Esophagus squamous epithelium (tissue), 5 donors: ENCODE measurements around the gene NUFIP1. TPM values are rescaled to one million over a fixed set of nuclear protein-coding genes. Genes with fewer than 3 reads are reported as not detected.

Experiments used
- DNase-seq: peaks from one replicate; lab custom pipeline; 2025; lab: John Stamatoyannopoulos, UW
- H3K27ac ChIP-seq, 4 donors: fragments of 200-600 bp; sonication (generic); one replicate each; pipeline ENCODE4 v1.5.1; 2016 to 2019; ENCODE audit warnings: mild to moderate bottlenecking in 1 of 4
- H3K27me3 ChIP-seq, 4 donors: fragments of 200-600 bp; sonication (generic); 1 replicate in 3 of 4; 2 replicates in 1 of 4; pipeline versions ENCODE4 v1.5.1 to v1.6.0; 2017 to 2021; ENCODE audit warnings: antibody characterized with exemption in 1 of 4
- H3K36me3 ChIP-seq, 3 donors: fragments of 200-600 bp; sonication (generic); one replicate each; pipeline ENCODE4 v1.5.1; 2016 to 2019
- H3K4me1 ChIP-seq, 3 donors: fragments of 200-600 bp; sonication (generic); one replicate each; pipeline ENCODE4 v1.5.1; 2017 to 2019
- H3K4me3 ChIP-seq, 4 donors: fragments of 200-600 bp; sonication (generic); 1 replicate in 3 of 4; 2 replicates in 1 of 4; pipeline ENCODE4 v1.5.1; 2016 to 2019; ENCODE audit warnings: mild to moderate bottlenecking in 2 of 4, moderate library complexity in 1 of 4
- H3K9me3 ChIP-seq, 3 donors: fragments of 200-600 bp; sonication (generic); one replicate each; pipeline ENCODE4 v1.5.1; 2016 to 2019
- POLR2A ChIP-seq, 4 donors: fragments of 450-650 bp; IDR thresholded peaks; one replicate each; pipeline ENCODE4 v1.6.1; 2017; ENCODE audit warnings: antibody characterized with exemption in 4 of 4, mild to moderate bottlenecking in 4 of 4, moderate library complexity in 3 of 4
- WGBS, 2 donors: methylation state at CpG; one replicate each; pipeline ENCODE4 v1.1.5; 2018; 5-methylcytosine and 5-hydroxymethylcytosine counted together
- intact Hi-C: fragments of 100-400 bp; cut with DNase I; formaldehyde crosslinking; loops from one replicate; pipeline ENCODE4 v1.15.0; 2022
- total RNA-seq, 4 donors: library from RNA; depleted of rRNA; stranded (reverse); fragments of >200 nt; gene quantifications; one replicate each; pipeline ENCODE4 v1.1.0, GENCODE V29; 2016
- TF ChIP-seq, protein P1 (sequence below), 6 experiments: fragments of 450-650 bp in 4 of 6; fragments of 200-600 bp in 2 of 6; sonication (generic) in 2 of 6; IDR thresholded peaks; one replicate each; pipeline ENCODE4 v1.5.1; 2016 to 2019; ENCODE audit warnings: antibody characterized with exemption in 6 of 6, mild to moderate bottlenecking in 4 of 6, moderate library complexity in 4 of 6
- donor health status: DM: yes; HTN: yes; CAD: no.

The NUFIP1 gene
- total RNA-seq, 4 donors from 2014 or later, result 1.5 to 4.0 (median 3.3) TPM

DNA sequence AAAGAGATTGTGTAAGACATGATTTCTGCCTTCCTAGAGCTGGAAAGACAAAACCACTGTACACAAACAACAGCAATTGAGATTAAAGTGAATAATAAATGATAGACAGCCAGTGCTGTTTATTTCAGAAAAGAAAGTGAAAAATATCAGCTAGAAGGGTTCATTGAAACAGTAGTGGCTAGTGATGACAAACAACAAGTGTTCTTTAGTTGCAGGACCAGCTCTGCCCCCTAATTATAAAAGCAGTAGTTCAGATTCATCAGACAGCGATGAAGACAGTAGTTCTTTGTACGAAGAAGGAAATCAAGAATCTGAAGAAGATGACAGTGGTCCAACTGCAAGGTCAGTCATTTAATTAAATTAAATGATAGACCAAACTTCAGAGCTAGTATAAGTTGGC is 14.8 kb upstream of the NUFIP1 start:
- no peak overlapping the region for H3K27ac ChIP-seq
- H3K36me3 ChIP-seq, result peaks cover 0 to 98% (median 10%) of the 10 kb centered on the region in 3 donors
- H3K4me3 ChIP-seq, result no peak overlapping the region
- TF ChIP-seq, protein P1, sequence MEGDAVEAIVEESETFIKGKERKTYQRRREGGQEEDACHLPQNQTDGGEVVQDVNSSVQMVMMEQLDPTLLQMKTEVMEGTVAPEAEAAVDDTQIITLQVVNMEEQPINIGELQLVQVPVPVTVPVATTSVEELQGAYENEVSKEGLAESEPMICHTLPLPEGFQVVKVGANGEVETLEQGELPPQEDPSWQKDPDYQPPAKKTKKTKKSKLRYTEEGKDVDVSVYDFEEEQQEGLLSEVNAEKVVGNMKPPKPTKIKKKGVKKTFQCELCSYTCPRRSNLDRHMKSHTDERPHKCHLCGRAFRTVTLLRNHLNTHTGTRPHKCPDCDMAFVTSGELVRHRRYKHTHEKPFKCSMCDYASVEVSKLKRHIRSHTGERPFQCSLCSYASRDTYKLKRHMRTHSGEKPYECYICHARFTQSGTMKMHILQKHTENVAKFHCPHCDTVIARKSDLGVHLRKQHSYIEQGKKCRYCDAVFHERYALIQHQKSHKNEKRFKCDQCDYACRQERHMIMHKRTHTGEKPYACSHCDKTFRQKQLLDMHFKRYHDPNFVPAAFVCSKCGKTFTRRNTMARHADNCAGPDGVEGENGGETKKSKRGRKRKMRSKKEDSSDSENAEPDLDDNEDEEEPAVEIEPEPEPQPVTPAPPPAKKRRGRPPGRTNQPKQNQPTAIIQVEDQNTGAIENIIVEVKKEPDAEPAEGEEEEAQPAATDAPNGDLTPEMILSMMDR (IDR thresholded peaks at IDR 0.05), result no peak
- no peak for TF ChIP-seq POLR2A (IDR thresholded peaks at IDR 0.05)
- intact Hi-C loops, result no loop called here
- no peaks in the 10 kb centered on the region for H3K27me3 ChIP-seq
- DNase-seq, result no peak
- 91 to 100% methylated on average over 2 of the region's 2 CpGs for WGBS, 2 donors
- H3K9me3 ChIP-seq, result no peaks in the 10 kb centered on the region
- no peaks in the 10 kb centered on the region for H3K4me1 ChIP-seq

DNA sequence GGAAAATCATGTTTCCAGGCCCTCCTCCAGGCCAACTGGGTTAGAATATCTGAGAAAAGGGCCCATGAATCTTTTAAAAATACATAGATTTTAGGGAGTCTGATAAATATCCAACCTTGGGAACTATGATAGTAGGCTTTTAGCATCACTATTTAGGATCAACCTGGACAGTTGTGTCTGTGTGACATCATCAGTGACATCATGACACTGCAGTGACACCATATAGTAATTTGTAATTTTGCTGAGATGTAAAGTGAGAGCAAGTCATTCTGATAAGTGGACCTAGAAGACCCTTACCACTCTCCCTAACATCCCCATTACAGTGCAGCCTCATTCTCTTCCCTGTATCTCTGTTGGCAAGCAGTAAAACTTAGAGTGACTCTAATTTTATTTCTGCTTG is 14.1 kb upstream of the NUFIP1 start:
- Histone ChIP-seq H3K4me3 (no peak overlapping the region), H3K9me3 (no peaks in the 10 kb centered on the region), H3K27me3 (no peaks in the 10 kb centered on the region), H3K36me3 (peaks cover 0 to 92% (median 10%) of the 10 kb centered on the region in 3 donors), H3K27ac (no peak overlapping the region), H3K4me1 (no peaks in the 10 kb centered on the region)
- no peak for TF ChIP-seq POLR2A (IDR thresholded peaks at IDR 0.05)
- TF ChIP-seq, protein P1 (IDR thresholded peaks at IDR 0.05), result no peak
- DNase-seq, result no peak
- intact Hi-C loops, result no loop called here

DNA sequence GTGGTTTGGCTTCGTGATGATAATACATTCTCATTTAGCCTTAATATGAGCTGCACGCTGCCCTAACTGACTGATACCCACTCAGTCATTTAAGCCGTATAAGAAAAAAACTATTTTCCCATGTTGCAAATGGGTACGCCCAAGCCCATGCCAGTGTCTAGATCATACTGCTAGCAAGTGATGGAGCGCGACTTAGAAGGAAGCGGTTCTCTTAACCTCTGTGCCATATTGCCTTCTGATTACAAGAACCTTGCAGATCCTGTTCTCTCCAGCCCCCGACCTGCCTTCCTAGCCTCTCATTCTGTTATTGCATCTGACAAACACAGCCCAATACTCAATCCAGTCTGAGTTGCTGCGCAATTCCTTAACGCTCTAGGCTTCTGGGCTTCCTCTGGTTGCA is 670 bp upstream of the NUFIP1 start:
- WGBS, 2 donors, result 3 to 10% methylated on average over 9 to 10 of the region's 10 CpGs
- Histone ChIP-seq H3K27me3 (no peaks in the 10 kb centered on the region), H3K9me3 (no peaks in the 10 kb centered on the region), H3K36me3 (peaks cover 0 to 20% (median 0%) of the 10 kb centered on the region in 3 donors), H3K4me1 (peaks cover 19 to 56% (median 21%) of the 10 kb centered on the region in 3 donors), H3K27ac (peak overlapping the region; percentile 86 to 96 (median 91)), H3K4me3 (peak overlapping the region; percentile 87 to 99 (median 90))
- no peak for TF ChIP-seq POLR2A (IDR thresholded peaks at IDR 0.05)
- TF ChIP-seq, protein P1 (IDR thresholded peaks at IDR 0.05), result no peak
- intact Hi-C loops, result no loop called here
- DNase-seq, result no peak

DNA sequence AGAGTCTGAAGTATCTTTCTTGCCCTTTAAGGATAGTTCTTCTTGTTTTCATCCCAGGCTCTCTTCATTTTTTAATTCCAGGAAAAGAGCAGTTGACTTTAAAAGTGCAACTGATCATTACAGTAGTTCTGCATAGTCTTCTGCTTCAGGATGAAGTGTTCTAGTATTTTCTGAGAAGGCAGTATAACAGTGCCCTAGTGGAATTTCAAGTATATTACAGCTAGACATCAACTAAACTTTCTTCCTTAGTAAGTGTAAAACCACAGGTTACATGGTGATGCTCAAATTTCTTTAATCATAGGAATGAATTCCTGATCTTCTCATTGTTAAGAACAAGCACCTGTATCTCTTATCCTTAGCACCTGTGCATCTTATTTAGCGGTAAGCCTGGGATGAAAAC is 10.9 kb downstream of the NUFIP1 start:
- Histone ChIP-seq H3K27me3 (no peaks in the 10 kb centered on the region), H3K36me3 (peaks cover 0 to 70% (median 11%) of the 10 kb centered on the region in 3 donors), H3K4me3 (no peak overlapping the region), H3K9me3 (no peaks in the 10 kb centered on the region), H3K27ac (no peak overlapping the region), H3K4me1 (no peaks in the 10 kb centered on the region)
- intact Hi-C loops, result no loop called here
- WGBS, 2 donors, result 100% methylated on average over 1 of the region's 1 CpG
- TF ChIP-seq POLR2A (IDR thresholded peaks at IDR 0.05), result no peak
- TF ChIP-seq, protein P1 (IDR thresholded peaks at IDR 0.05), result peak in 1 of 6 experiments; percentile 19
- DNase-seq, result no peak

DNA sequence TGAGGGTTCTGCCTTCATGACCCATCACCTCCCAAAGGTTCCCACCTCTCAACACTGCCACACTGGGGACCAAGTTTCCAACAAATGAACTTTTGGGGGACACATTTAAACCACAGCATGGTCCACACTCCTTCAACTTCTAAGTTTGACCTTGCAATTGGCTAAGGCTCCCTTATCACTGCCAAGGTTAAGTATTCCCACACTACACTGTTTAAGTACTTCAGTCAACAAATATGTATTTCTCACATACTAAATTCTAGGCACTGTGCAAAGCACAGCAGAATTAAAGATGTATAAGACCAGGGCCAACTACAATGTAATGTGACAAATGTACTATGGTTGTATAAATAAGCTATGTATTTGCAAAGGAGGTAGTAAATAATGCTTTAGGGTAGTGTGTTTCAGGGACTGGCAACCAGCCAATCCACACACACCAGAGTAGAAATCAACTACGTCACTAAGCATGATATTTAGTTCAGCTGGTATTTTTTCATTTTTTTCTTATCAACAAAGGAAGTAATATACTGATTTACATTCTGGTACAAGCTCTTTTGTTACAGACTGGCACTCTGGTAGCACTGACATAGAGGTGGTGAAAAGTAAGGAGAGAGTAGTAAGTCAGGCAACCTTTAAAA is 12.2 kb downstream of the NUFIP1 start:
- intact Hi-C loops, result no loop called here
- H3K27me3 ChIP-seq, result no peaks in the 10 kb centered on the region
- no peak for DNase-seq
- TF ChIP-seq POLR2A (IDR thresholded peaks at IDR 0.05), result no peak
- TF ChIP-seq, protein P1 (IDR thresholded peaks at IDR 0.05), result no peak
- H3K36me3 ChIP-seq, result peaks cover 0 to 68% (median 11%) of the 10 kb centered on the region in 3 donors
- H3K27ac ChIP-seq, result no peak overlapping the region
- no peaks in the 10 kb centered on the region for H3K9me3 ChIP-seq
- 58 to 95% methylated on average over 1 of the region's 1 CpG for WGBS, 2 donors
- no peak overlapping the region for H3K4me3 ChIP-seq
- no peaks in the 10 kb centered on the region for H3K4me1 ChIP-seq
